HepG2 (cell line): ENCODE measurements around the gene RBM28. TPM values are rescaled to one million over a fixed set of nuclear protein-coding genes. Genes with fewer than 3 reads are reported as not detected.

Experiments
- ATAC-seq: fragments of 200-7000 bp; cut with Tn5 transposase; 3 replicates; pipeline ENCODE4 v1.9.1; 2020; ENCODE audit warnings: mild to moderate bottlenecking, moderate library complexity
- BruUV-seq: library from RNA; stranded (reverse); fragments of 400-500 nt; replicated peaks from 2 replicates; lab custom pipeline; 2021; lab: Mats Ljungman, UMichigan
- CTCF ChIA-PET: fragments of 300-600 bp; formaldehyde crosslinking; extraction: SDS; loops from one replicate; lab custom pipeline; 2021; ENCODE audit warnings: low total read pairs, inconsistent platforms, low intra/inter-chr PET ratio; lab: Yijun Ruan, JAX
- POLR2A ChIA-PET: fragments of 350-600 bp; sonication (Branson Sonifier 250); formaldehyde crosslinking; loops from one replicate; lab custom pipeline; 2020; ENCODE audit warnings: antibody characterized with exemption, inconsistent platforms; lab: Yijun Ruan, JAX
- DNase-seq: peaks from one replicate; pipeline ENCODE4 v3.0.0-alpha.2; 2015; ENCODE audit warnings: low spot score
- FAIRE-seq: peaks from 3 replicates; lab custom pipeline; 2011; peaks lifted over from hg19 to GRCh38; lab: Jason Lieb, UNC
- H2AFZ ChIP-seq: one replicate; pipeline ENCODE4 v1.6.1; 2011; ENCODE audit warnings: low read length, inconsistent platforms
- H3K27ac ChIP-seq: fragments of 300-600 bp; 3 replicates; pipeline ENCODE4 v1.8.0; 2011; ENCODE audit warnings: mixed run types, mild to moderate bottlenecking, mixed read lengths, low read length, inconsistent platforms; ENCODE audit not compliant: insufficient read depth; ENCODE audit errors: extremely low read length
- H3K27me3 ChIP-seq, 2 experiments: fragments of 200-600 bp in 1 of 2; 2 replicates in 1 of 2; 3 replicates in 1 of 2; pipeline versions ENCODE4 v1.6.0 to v1.8.0; 2011; ENCODE audit warnings: low read length in 2 of 2, mild to moderate bottlenecking in 2 of 2, moderate library complexity in 2 of 2, inconsistent platforms in 1 of 2; ENCODE audit not compliant: insufficient read depth in 2 of 2, control insufficient read depth in 1 of 2
- H3K36me3 ChIP-seq, 2 experiments: fragments of 200-600 bp in 1 of 2; replicated peaks in 1 of 2; 2 replicates in 1 of 2; 3 replicates in 1 of 2; pipeline versions ENCODE4 v1.5.1 to v1.8.0; 2011; ENCODE audit warnings: low read length in 2 of 2, inconsistent platforms in 1 of 2; ENCODE audit not compliant: insufficient read depth in 2 of 2, control insufficient read depth in 1 of 2
- H3K4me1 ChIP-seq: 2 replicates; pipeline ENCODE4 v1.5.1; 2012; ENCODE audit warnings: low read length, inconsistent platforms; ENCODE audit not compliant: insufficient read depth
- H3K4me2 ChIP-seq: 2 replicates; pipeline ENCODE4 v1.6.0; 2011; ENCODE audit warnings: low read depth, low read length, inconsistent platforms
- H3K4me3 ChIP-seq, 3 experiments: fragments of 200-600 bp in 1 of 3; sonication (generic), shearing (Covaris generic) in 1 of 3; replicated peaks in 1 of 3; 2 replicates each; pipeline ENCODE4 v1.5.1; 2011 to 2016; ENCODE audit warnings: low read length in 3 of 3, inconsistent platforms in 2 of 3, low read depth in 2 of 3, mild to moderate bottlenecking in 2 of 3, control low read depth in 1 of 3, mixed read lengths in 1 of 3; ENCODE audit not compliant: insufficient read depth in 1 of 3
- H3K79me2 ChIP-seq: one replicate; pipeline ENCODE4 v1.6.1; 2011; ENCODE audit warnings: low read length, inconsistent platforms; ENCODE audit not compliant: insufficient read depth
- H3K9ac ChIP-seq: 2 replicates; pipeline ENCODE4 v1.6.0; 2011; ENCODE audit warnings: mild to moderate bottlenecking, low read depth, low read length, inconsistent platforms; ENCODE audit not compliant: insufficient read depth
- H3K9me3 ChIP-seq: 2 replicates; pipeline ENCODE4 v1.5.1; 2012; ENCODE audit warnings: mild to moderate bottlenecking, low read length
- H4K20me1 ChIP-seq: 2 replicates; pipeline ENCODE4 v1.6.0; 2011; ENCODE audit warnings: inconsistent platforms, mild to moderate bottlenecking, low read length, moderate library complexity; ENCODE audit not compliant: insufficient read depth
- ARNT2 ChIP-seq: sonication (generic); formaldehyde crosslinking; IDR thresholded peaks from 2 replicates; pipeline ENCODE4 v1.8.0; 2022; ENCODE audit warnings: mild to moderate bottlenecking, low read depth, missing genetic modification reagents, moderate library complexity
- CHD2 ChIP-seq: IDR thresholded peaks from 2 replicates; pipeline ENCODE4 v1.6.1; 2011; ENCODE audit warnings: low read depth, low read length, improper control_type of control experiment
- CTCF ChIP-seq: sonication (generic); formaldehyde crosslinking; IDR thresholded peaks from 2 replicates; pipeline ENCODE4 v1.5.0; 2020; ENCODE audit warnings: mild to moderate bottlenecking, missing genetic modification reagents, moderate library complexity
- JARID2 ChIP-seq: sonication (generic); formaldehyde crosslinking; IDR thresholded peaks from 2 replicates; pipeline ENCODE4 v1.8.1; 2023; ENCODE audit warnings: missing genetic modification reagents, inconsistent platforms; ENCODE audit not compliant: insufficient replicate concordance
- KDM2A ChIP-seq: sonication (generic); formaldehyde crosslinking; IDR thresholded peaks from 2 replicates; pipeline ENCODE4 v1.4.0; 2020; ENCODE audit warnings: low read depth, missing genetic modification reagents, borderline replicate concordance
- PBX3 ChIP-seq: sonication (generic); formaldehyde crosslinking; IDR thresholded peaks from 2 replicates; pipeline ENCODE4 v1.8.1; 2023; ENCODE audit warnings: missing genetic modification reagents, inconsistent platforms, borderline replicate concordance
- SMC3 ChIP-seq: IDR thresholded peaks from 2 replicates; pipeline ENCODE4 v1.6.1; 2011; ENCODE audit warnings: low read length, improper control_type of control experiment
- STAG1 ChIP-seq: sonication (generic); formaldehyde crosslinking; IDR thresholded peaks from 2 replicates; pipeline ENCODE4 v1.4.0; 2020; ENCODE audit warnings: missing genetic modification reagents
- ZNF503 ChIP-seq: sonication (generic); formaldehyde crosslinking; IDR thresholded peaks from 2 replicates; pipeline ENCODE4 v1.4.0; 2020; ENCODE audit warnings: missing genetic modification reagents
- ZNF652 ChIP-seq: IDR thresholded peaks from 2 replicates; pipeline ENCODE4 v1.6.1; 2016; ENCODE audit warnings: low read depth, borderline replicate concordance
- WGBS: methylation state at CpG from one replicate; pipeline ENCODE4 v1.1.6; 2017; ENCODE audit warnings: low lambda C conversion rate; 5-methylcytosine and 5-hydroxymethylcytosine counted together
- in situ Hi-C: cut with HindIII; loops from 2 replicates; pipeline ENCODE4 v1.10.0; 2017; ENCODE audit warnings: low pct_unique_long_range_greater_than_20kb; ENCODE audit not compliant: extremely low pct_ligation_motif_present
- intact Hi-C: fragments of 100-400 bp; cut with micrococcal nuclease; formaldehyde crosslinking; loops from one replicate; pipeline ENCODE4 v1.10.0; 2022; ENCODE audit not compliant: unreplicated experiment
- polyA plus RNA-seq, 8 experiments: library from polyadenylated mRNA; depleted of rRNA in 3 of 8; stranded (reverse) in 7 of 8; unstranded in 1 of 8; fragments of >200 nt; fragmentation: Illumina TruSeq in 4 of 8; extraction: Trizol in 4 of 8; gene quantifications; 2 replicates each; pipeline versions ENCODE4 v1.2.1 to v1.2.3, GENCODE V29; 2011 to 2016; ENCODE audit warnings: low read depth in 4 of 8, missing spikeins in 1 of 8, mixed read lengths in 1 of 8; ENCODE audit not compliant: insufficient read depth in 1 of 8
- total RNA-seq, 5 experiments: library from RNA; depleted of rRNA; stranded (reverse); fragments of >200 nt; fragmentation: Illumina TruSeq; extraction: Trizol; gene quantifications; 2 replicates each; pipeline ENCODE4 v1.2.3, GENCODE V29; 2016; ENCODE audit warnings: low read depth in 1 of 5

Gene RBM28
- total and polyA plus RNA-seq, 2 of the 13 experiments (the other 11 are each of a cell fraction or from before 2014, with no cell fraction given) = 20.5 to 49.0 TPM

GRCh38 chr7:128323040-128323439 lies 20.7 kb downstream of the RBM28 start:
- H3K4me3 ChIP-seq = no peak overlapping the region
- H3K27me3 ChIP-seq = no peaks in the 10 kb centered on the region
- H3K9ac ChIP-seq = no peak overlapping the region
- CTCF ChIA-PET = no interaction called here
- no peak overlapping the region for H3K4me2 ChIP-seq
- H4K20me1 ChIP-seq = no peaks in the 10 kb centered on the region
- ATAC-seq = no peak
- POLR2A ChIA-PET = no interaction called here
- FAIRE-seq = no peak
- intact Hi-C loops (no loop called here), in situ Hi-C loops (no loop called here)
- TF ChIP-seq ZNF503 (CRISPR knock-in tag) (no peak), ARNT2 (CRISPR knock-in tag) (no peak), CHD2 (no peak)
- no peaks in the 10 kb centered on the region for H3K79me2 ChIP-seq
- H3K27ac ChIP-seq = no peak overlapping the region
- no TSS peak for BruUV-seq
- peaks cover 15 to 64% of the 10 kb centered on the region in 2 experiments for H3K36me3 ChIP-seq
- DNase-seq = no peak
- H3K9me3 ChIP-seq = no peaks in the 10 kb centered on the region
- H3K4me1 ChIP-seq = no peaks in the 10 kb centered on the region
- no peak overlapping the region for H2AFZ ChIP-seq

- BruUV-seq = no TSS peak
These were observed 21.6 kb downstream of the RBM28 start for GRCh38 chr7:128322040-128322643.

More at GRCh38 chr7:128322040-128322643, 21.6 kb downstream of the RBM28 start:
- H3K9me3 ChIP-seq = no peaks in the 10 kb centered on the region
- no peak overlapping the region for H3K4me3 ChIP-seq
- H4K20me1 ChIP-seq = no peaks in the 10 kb centered on the region
- in situ Hi-C loops (no loop called here), intact Hi-C loops (loop anchor here (1.0 kb wide), 2 partner anchors 66 to 104 kb away; no protein-coding TSS in a partner anchor)
- no peaks in the 10 kb centered on the region for H3K4me1 ChIP-seq
- ATAC-seq (peak; percentile 81), FAIRE-seq (peak; percentile 83), DNase-seq (peak; percentile 48)
- H3K4me2 ChIP-seq = no peak overlapping the region
- peak; percentile 77 for TF ChIP-seq CTCF
- no peak for TF ChIP-seq ZNF652
- TF ChIP-seq SMC3 = peak; percentile 80
- no peak for TF ChIP-seq PBX3 (CRISPR knock-in tag)
- no peak for TF ChIP-seq KDM2A (CRISPR knock-in tag)
- no peak for TF ChIP-seq JARID2 (CRISPR knock-in tag)
- TF ChIP-seq STAG1 (CRISPR knock-in tag) = peak; percentile 68
- WGBS = 91% methylated on average over 3 of the region's 3 CpGs
- ChIA-PET POLR2A (interaction anchor here (1.0 kb wide), 1 partner anchor 11 kb away, joined by 3 read pairs; no protein-coding TSS in a partner anchor), CTCF (interaction anchor here (1.1 to 1.3 kb wide), 2 partner anchors 103 to 112 kb away, joined by 3 to 7 read pairs; no protein-coding TSS in a partner anchor)
- no peaks in the 10 kb centered on the region for H3K27me3 ChIP-seq
- H3K79me2 ChIP-seq = no peaks in the 10 kb centered on the region
- no peak overlapping the region for H3K27ac ChIP-seq
- H3K36me3 ChIP-seq = peaks cover 20 to 69% of the 10 kb centered on the region in 2 experiments
- no peak overlapping the region for H2AFZ ChIP-seq
- no peak overlapping the region for H3K9ac ChIP-seq
